T-helper 17 cell (primary cell): ENCODE data around the gene MEIS2. TPM values are rescaled to one million over a fixed set of nuclear protein-coding genes. Genes with fewer than 3 reads are reported as not detected.

Source experiments
- ATAC-seq: fragments of 150-1000 bp; cut with Tn5 transposase; 2 replicates; pipeline ENCODE4 v1.10.0; 2021; ENCODE audit warnings: mild to moderate bottlenecking, moderate library complexity
- DNase-seq, 3 donors: peaks; one replicate each; pipeline versions ENCODE4 v3.0.0 to v3.0.0-alpha.2; 2020 to 2021
- H3K9me3 ChIP-seq: one replicate; pipeline ENCODE4 v1.7.0; 2013; ENCODE audit warnings: low read length, mild to moderate bottlenecking; ENCODE audit not compliant: control insufficient read depth, poor library complexity, severe bottlenecking
- H3K27ac Mint-ChIP-seq: one replicate; pipeline ENCODE4 v1.8.0; 2022; ENCODE audit warnings: mild to moderate bottlenecking, moderate library complexity, mixed read lengths
- H3K27me3 Mint-ChIP-seq: one replicate; pipeline ENCODE4 v1.8.0; 2022; ENCODE audit warnings: mixed read lengths
- H3K36me3 Mint-ChIP-seq: one replicate; pipeline ENCODE4 v1.8.0; 2022; ENCODE audit warnings: low read depth, mixed read lengths
- H3K4me1 Mint-ChIP-seq: one replicate; pipeline ENCODE4 v1.8.0; 2022; ENCODE audit warnings: mild to moderate bottlenecking, mixed read lengths
- H3K4me3 Mint-ChIP-seq: one replicate; pipeline ENCODE4 v1.8.0; 2022; ENCODE audit warnings: mild to moderate bottlenecking, moderate library complexity, mixed read lengths
- total RNA-seq, 4 donors: library from RNA in 2 of 4; stranded (reverse) in 2 of 4; gene quantifications; one replicate each; pipeline ENCODE4 v1.2.3 and lab custom pipeline; 2022 to 2026

Gene MEIS2
- total RNA-seq, 2 donors from 2014 or later: not detected

DNA sequence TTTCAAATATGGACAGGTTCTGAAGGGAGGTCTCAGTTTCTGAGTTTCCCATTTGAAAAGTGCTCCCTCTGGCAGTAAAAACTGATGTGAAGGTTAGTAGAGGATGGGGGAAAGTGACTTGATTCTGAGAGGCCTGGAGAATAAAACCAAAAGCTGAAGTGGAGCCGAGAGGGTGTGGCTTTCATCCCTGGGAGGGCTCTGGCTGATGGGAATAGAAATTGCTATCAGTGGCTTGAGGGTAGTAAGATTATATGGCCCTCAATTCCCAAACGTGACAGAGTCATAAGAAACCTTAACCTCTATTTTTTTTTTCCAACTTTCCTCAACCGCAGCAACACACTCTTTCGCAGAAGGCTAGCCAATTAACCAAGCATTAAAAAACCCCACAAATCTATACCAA, 185.9 kb downstream of the MEIS2 start:
- Mint-ChIP-seq H3K36me3 (no peaks in the 10 kb centered on the region), H3K27ac (no peak overlapping the region), H3K4me1 (no peaks in the 10 kb centered on the region), H3K27me3 (peaks cover 6% of the 10 kb centered on the region), H3K4me3 (no peak overlapping the region)
- no peak for ATAC-seq
- no peak for DNase-seq
- H3K9me3 ChIP-seq: no peaks in the 10 kb centered on the region

DNA sequence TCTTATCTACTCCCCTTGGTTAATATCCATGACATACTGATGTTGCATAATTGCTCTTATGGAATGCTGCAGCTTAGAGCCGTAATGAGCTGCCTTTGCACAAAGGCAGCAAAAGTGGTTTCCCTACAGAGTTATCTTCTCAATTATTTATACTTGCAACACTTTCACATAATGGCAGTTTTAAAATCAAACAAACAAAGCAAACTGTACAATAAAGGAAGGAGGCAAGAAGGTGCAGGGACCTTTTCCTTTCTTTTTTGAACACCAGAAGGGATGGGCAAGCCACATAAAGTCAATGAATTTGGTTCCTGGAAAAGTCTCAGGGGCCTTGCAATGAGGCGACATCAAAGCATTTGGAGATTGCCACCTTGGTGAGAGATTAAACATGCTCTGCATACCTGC, 188.0 kb downstream of the MEIS2 start:
- no peak overlapping the region for H3K4me3 Mint-ChIP-seq
- H3K9me3 ChIP-seq: no peaks in the 10 kb centered on the region
- ATAC-seq (no peak), DNase-seq (no peak)
- H3K27ac Mint-ChIP-seq: no peak overlapping the region
- H3K27me3 Mint-ChIP-seq: peaks cover 6% of the 10 kb centered on the region
- no peaks in the 10 kb centered on the region for H3K4me1 Mint-ChIP-seq
- no peaks in the 10 kb centered on the region for H3K36me3 Mint-ChIP-seq

DNA sequence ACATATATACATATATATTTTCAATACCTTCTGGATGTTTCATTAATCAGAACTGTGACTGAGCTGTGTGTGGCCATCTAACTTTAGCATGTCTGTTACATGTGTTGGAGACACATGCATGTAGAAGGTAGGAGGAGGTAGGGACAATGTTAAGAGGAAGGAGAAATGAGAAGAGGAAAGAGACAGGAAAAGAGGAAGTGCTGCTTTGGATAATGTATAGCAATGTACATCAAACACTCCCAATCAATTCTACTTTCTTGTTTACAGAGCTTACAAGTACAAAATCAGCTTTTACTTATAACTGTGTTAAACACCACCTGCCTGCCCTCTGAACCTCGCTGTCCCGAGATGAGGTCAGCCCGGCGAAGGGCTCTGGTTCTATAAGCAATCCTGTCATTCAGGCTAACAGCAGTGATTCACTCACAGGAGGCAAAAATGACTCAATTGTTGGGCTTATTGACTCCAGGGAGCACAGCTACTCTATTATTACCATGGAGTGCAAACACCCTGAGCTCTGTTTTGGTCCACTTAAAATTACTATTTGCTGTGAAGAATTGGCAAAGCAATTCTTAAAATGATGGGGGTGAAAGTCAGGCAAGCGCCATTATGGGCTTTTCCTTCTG, 188.9 kb downstream of the MEIS2 start:
- H3K9me3 ChIP-seq: no peaks in the 10 kb centered on the region
- Mint-ChIP-seq H3K27ac (no peak overlapping the region), H3K4me1 (no peaks in the 10 kb centered on the region), H3K36me3 (no peaks in the 10 kb centered on the region), H3K4me3 (no peak overlapping the region), H3K27me3 (peaks cover 6% of the 10 kb centered on the region)
- DNase-seq (no peak), ATAC-seq (no peak)

DNA sequence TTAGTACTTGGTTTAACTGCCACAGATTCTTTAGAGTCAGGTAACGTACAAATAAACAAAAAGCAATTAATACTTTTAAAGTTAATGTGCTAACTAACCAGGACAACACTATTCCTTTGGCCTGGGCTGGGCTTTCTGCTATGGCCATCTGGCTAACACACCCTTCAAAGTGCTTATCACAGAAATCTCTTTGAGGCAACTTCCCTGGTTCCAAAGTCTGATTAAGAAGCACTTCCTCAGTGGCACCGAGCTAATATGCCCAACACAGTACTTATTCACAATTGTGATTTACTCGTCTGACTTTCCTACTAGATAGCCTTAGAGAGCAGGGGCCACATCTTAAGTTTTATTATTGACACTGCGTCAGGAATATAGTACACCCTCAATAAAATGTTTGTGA, 191.4 kb downstream of the MEIS2 start:
- H3K4me3 Mint-ChIP-seq: no peak overlapping the region
- no peaks in the 10 kb centered on the region for H3K9me3 ChIP-seq
- ATAC-seq (no peak), DNase-seq (no peak)
- H3K36me3 Mint-ChIP-seq: no peaks in the 10 kb centered on the region
- peaks cover 6% of the 10 kb centered on the region for H3K27me3 Mint-ChIP-seq
- no peaks in the 10 kb centered on the region for H3K4me1 Mint-ChIP-seq
- no peak overlapping the region for H3K27ac Mint-ChIP-seq

DNA sequence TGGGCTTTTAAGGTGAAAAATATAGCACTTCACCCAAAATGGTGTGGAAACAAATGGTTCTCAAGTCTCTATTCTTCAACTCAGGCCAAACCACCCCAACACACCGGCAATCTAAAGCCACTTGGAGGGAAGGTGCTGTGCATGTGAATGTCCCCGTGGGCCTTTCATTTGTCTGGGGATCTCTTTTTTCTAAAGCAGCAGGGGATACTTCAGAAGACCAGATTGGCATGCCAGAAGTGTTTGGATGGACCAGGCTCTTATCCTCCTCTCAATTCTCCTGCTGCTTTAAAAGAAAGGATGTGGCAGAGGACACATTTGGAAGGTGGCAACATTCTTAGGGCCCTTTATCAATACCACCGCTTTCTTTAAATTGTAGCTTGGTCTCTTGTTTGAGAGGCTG, 193.1 kb downstream of the MEIS2 start:
- DNase-seq (no peak), ATAC-seq (no peak)
- H3K9me3 ChIP-seq: no peaks in the 10 kb centered on the region
- H3K36me3 Mint-ChIP-seq: no peaks in the 10 kb centered on the region
- H3K4me3 Mint-ChIP-seq: no peak overlapping the region
- H3K4me1 Mint-ChIP-seq: no peaks in the 10 kb centered on the region
- no peak overlapping the region for H3K27ac Mint-ChIP-seq
- H3K27me3 Mint-ChIP-seq: peaks cover 7% of the 10 kb centered on the region

DNA sequence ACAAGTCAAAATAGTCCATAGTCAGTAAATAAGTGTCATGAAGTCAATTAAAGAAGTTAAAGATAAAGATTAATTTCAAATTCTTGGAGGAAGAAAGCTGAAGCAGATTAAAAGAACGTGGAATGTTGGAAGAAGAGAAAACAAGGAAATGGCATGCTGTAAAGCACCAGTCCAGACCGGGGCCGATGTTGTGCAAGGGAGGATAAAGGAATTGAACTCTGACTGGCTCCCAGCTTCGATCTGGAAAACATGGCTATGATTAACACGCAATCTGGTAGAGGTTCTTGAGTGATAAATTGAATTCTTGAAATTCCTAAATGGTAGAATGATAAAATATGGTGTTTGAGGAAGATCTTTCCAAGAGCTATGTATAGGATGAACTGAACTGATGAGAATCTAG, 194.4 kb downstream of the MEIS2 start:
- no peak for ATAC-seq

DNA sequence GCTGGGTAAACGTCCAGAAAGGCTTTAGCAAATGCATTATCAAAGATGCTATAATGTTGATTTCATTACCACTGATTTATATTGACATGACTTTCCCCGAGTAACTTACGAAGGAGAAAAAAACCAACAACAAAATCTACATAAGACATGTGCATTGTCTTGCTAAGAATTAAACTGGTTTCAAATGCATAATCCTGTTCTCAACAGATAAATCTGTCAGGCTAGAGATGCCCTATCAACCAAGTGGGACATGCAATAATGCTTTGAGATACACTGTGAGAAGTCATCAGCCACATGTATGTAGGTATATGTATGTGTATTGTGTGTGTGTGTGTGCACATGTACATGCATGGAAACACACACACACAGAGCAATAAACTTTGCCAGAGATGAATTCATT, 195.6 kb downstream of the MEIS2 start:
- no peak for ATAC-seq
- H3K27ac Mint-ChIP-seq: no peak overlapping the region
- no peaks in the 10 kb centered on the region for H3K9me3 ChIP-seq
- no peaks in the 10 kb centered on the region for H3K36me3 Mint-ChIP-seq
- no peaks in the 10 kb centered on the region for H3K4me1 Mint-ChIP-seq
- H3K4me3 Mint-ChIP-seq: no peak overlapping the region
- H3K27me3 Mint-ChIP-seq: peaks cover 13% of the 10 kb centered on the region
- no peak for DNase-seq

More for the DNA sequence above, 194.4 kb downstream of the MEIS2 start:
- Mint-ChIP-seq H3K36me3 (no peaks in the 10 kb centered on the region), H3K27ac (no peak overlapping the region), H3K4me3 (no peak overlapping the region), H3K27me3 (peaks cover 9% of the 10 kb centered on the region), H3K4me1 (no peaks in the 10 kb centered on the region)
- DNase-seq: no peak
- no peaks in the 10 kb centered on the region for H3K9me3 ChIP-seq

DNA sequence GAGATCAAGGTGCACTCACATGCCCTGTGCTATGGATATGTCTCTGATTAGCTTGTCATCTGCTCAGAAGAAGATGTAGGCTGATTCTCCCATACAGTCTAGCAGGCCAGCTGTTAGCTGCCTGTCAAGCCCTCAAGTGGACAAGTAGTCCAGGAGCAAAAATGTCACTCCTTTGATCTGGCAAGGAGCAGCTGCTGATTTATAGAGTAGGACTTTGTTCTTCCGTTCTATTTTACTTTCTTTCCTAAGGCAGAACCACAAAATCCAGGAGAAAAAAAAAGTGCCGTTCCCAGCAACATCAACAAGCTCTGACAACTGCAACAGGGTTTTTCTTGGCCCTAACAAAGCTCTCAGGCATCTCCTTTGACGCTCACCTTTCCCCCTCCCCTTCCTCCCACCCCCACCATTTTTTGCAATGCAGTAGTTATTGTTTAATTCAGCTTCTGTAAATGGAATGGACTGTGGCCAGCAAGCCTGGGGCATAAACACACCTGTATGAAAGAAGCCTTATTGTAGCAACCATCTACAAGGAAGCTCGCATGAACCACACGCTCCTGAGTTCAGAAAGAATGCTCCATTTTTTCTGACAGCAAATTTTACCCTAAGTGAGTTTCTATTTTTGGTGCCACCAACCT, 196.3 kb downstream of the MEIS2 start:
- H3K4me3 Mint-ChIP-seq: no peak overlapping the region
- no peaks in the 10 kb centered on the region for H3K9me3 ChIP-seq
- no peak for ATAC-seq
- no peak overlapping the region for H3K27ac Mint-ChIP-seq
- no peaks in the 10 kb centered on the region for H3K36me3 Mint-ChIP-seq
- H3K27me3 Mint-ChIP-seq: peaks cover 13% of the 10 kb centered on the region
- H3K4me1 Mint-ChIP-seq: no peaks in the 10 kb centered on the region
- no peak for DNase-seq

DNA sequence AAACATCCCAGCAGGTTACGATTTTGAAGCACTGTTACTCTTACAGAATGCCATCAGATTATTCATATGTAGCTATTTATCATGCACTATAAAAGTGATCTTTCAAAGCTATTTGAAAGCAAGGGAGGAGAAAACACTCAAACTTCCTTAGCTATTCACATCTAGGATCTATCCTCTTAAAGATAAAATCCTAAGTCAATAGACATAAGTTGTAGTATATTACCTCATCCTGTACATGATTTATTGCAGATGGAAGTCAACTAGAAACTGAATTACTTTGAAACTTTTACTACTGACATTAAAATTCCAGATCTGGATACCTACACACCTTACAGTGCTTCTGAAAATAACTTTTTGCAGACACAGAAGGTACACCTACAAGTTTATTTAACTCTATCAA, 197.2 kb downstream of the MEIS2 start:
- Mint-ChIP-seq H3K27me3 (peaks cover 13% of the 10 kb centered on the region), H3K4me1 (no peaks in the 10 kb centered on the region), H3K4me3 (no peak overlapping the region), H3K27ac (no peak overlapping the region), H3K36me3 (no peaks in the 10 kb centered on the region)
- ATAC-seq (no peak), DNase-seq (no peak)
- H3K9me3 ChIP-seq: no peaks in the 10 kb centered on the region

DNA sequence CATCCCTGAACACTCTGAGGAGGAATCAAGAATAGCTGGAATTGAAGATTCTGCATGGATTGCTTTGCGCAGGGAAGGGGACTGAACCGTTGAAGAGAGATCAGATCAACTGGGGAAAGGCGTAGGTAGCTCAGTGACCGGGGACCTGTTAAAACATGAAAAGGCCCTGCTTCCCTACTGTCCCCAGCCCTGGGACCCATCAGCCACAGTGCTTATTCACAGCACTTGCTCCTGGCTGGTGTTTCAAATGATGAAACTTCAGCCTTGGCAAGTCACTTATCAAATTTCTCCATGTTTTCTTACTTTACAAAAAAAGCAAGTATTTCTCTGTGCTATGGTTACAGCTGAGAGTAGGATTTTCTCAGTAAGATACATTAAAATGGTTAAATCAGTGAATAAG, 199.3 kb downstream of the MEIS2 start:
- ATAC-seq: no peak
- no peak for DNase-seq
- H3K4me3 Mint-ChIP-seq: no peak overlapping the region
- H3K27me3 Mint-ChIP-seq: peaks cover 26% of the 10 kb centered on the region
- H3K27ac Mint-ChIP-seq: no peak overlapping the region
- no peaks in the 10 kb centered on the region for H3K4me1 Mint-ChIP-seq
- no peaks in the 10 kb centered on the region for H3K36me3 Mint-ChIP-seq
- H3K9me3 ChIP-seq: no peaks in the 10 kb centered on the region

DNA sequence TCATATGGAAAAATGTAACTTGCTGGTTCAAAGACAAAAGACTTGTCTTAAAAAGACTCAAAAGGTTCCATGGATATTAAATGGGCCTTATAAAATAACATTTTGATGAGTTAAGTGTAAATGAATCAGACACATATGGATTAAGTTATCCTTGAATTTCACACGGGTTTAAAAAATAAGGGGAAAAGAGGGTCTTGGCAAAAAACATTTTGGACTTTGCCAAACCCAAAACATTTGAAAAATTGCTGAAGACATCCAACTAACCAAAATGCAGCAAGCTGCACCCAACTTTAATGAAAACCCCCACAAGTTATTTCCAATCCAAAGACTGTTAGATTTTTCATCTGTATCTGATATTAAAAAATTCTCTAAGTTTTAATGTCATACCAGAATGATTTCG, 200.7 kb downstream of the MEIS2 start:
- Mint-ChIP-seq H3K36me3 (no peaks in the 10 kb centered on the region), H3K27ac (no peak overlapping the region), H3K4me1 (no peaks in the 10 kb centered on the region), H3K27me3 (peaks cover 26% of the 10 kb centered on the region), H3K4me3 (no peak overlapping the region)
- H3K9me3 ChIP-seq: no peaks in the 10 kb centered on the region
- ATAC-seq (no peak), DNase-seq (no peak)

DNA sequence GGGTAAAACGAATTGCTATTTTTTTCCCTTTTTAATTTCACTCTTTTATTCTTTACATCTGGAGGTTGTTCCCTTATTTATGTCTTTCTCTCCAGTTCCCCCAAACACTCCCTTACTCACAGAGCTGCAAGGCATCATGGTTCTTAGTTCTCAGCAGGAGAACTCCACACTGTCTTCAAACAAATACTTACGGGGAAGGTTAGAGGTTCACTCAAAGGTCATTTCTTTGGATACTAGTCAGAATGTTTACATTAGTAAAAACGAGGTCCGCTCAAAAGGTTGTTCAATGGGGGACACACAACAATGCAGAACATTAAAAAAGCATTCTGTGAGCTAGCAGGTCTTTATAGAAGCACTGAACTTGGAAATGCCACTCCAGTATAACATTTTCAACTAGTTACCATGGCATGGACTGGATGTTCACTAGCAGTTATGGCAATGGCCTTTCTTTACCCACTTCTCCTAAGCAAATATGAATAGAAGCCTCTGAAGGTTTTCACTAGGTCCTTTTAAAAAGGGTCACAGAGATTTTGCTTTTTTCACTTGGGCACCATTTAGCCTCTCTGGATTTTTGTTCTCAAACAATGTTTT, 201.7 kb downstream of the MEIS2 start:
- no peaks in the 10 kb centered on the region for H3K9me3 ChIP-seq
- no peak overlapping the region for H3K27ac Mint-ChIP-seq
- no peaks in the 10 kb centered on the region for H3K4me1 Mint-ChIP-seq
- DNase-seq (no peak), ATAC-seq (no peak)
- H3K27me3 Mint-ChIP-seq: peaks cover 33% of the 10 kb centered on the region
- H3K36me3 Mint-ChIP-seq: no peaks in the 10 kb centered on the region
- H3K4me3 Mint-ChIP-seq: no peak overlapping the region

DNA sequence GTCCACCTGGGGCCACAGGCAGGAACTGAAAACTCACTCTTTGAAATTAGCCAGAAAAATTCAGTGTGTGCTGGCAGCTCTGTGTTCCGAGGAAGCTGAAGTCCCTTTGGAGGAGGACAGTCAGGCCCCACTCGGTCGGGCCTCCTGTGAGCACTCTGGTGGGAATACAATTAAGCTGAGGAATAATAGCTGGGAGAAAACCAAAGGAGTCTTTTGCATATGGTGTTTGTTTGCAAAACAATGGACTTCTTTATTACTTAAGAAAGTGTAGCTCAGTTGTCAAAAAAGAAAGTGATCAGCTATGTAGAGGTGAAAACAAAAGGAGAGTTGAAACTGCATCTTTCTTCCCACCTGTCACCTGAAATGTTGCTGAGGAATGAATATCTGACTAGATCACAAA, 202.5 kb downstream of the MEIS2 start:
- no peak overlapping the region for H3K27ac Mint-ChIP-seq
- H3K4me3 Mint-ChIP-seq: no peak overlapping the region
- no peaks in the 10 kb centered on the region for H3K9me3 ChIP-seq
- no peaks in the 10 kb centered on the region for H3K4me1 Mint-ChIP-seq
- DNase-seq: no peak
- no peaks in the 10 kb centered on the region for H3K36me3 Mint-ChIP-seq
- ATAC-seq: no peak
- peaks cover 33% of the 10 kb centered on the region for H3K27me3 Mint-ChIP-seq

DNA sequence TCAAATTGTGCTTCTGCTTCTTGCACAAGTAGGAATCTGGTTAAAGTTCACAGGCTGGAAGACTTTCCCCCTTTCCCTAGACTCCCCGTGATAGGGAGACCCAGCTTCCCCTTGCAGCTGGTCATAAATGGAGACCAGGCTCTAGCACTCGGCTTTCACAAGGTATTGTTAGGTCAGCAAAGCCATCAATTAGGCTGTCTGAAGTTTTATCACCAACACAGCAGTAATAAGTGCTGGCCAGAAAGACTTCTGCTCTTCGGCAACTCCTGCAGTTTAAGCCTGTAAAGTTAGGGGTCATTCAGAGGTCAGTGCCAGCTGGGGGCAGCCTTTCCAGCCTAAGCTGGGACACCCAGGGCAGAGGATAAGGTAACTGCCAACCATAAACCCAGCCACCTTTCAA, 203.4 kb downstream of the MEIS2 start:
- no peak overlapping the region for H3K4me3 Mint-ChIP-seq
- ATAC-seq (no peak), DNase-seq (no peak)
- peaks cover 31% of the 10 kb centered on the region for H3K27me3 Mint-ChIP-seq
- no peaks in the 10 kb centered on the region for H3K4me1 Mint-ChIP-seq
- no peaks in the 10 kb centered on the region for H3K36me3 Mint-ChIP-seq
- H3K9me3 ChIP-seq: no peaks in the 10 kb centered on the region
- H3K27ac Mint-ChIP-seq: no peak overlapping the region
